Panc1 (cell line): Measurements from ENCODE around the gene ERC2.

Experiments used
- POLR2AphosphoS5 ChIP-seq: IDR thresholded peaks from 2 replicates; pipeline ENCODE4 v1.6.1; 2012; ENCODE audit warnings: mild to moderate bottlenecking, low read depth, low read length, moderate library complexity
- SIN3A ChIP-seq: IDR thresholded peaks from 2 replicates; pipeline ENCODE4 v1.6.1; 2012; ENCODE audit warnings: low read depth, mild to moderate bottlenecking, low read length, moderate library complexity, borderline replicate concordance; ENCODE audit not compliant: insufficient read depth
- TCF7L2 ChIP-seq: IDR thresholded peaks from 2 replicates; pipeline ENCODE4 v1.6.1; 2011; ENCODE audit warnings: mild to moderate bottlenecking, low read depth, low read length, inconsistent platforms
- TF ChIP-seq, protein P1 (sequence below), 2 experiments: IDR thresholded peaks; 2 replicates each; pipeline ENCODE4 v1.6.1; 2011 to 2012; ENCODE audit warnings: low read depth in 2 of 2, control low read depth in 1 of 2, low read length in 1 of 2, mild to moderate bottlenecking in 1 of 2, moderate library complexity in 1 of 2; ENCODE audit not compliant: insufficient read depth in 1 of 2
- TF ChIP-seq, protein P2 (sequence below): fragments of 450-650 bp; IDR thresholded peaks from 2 replicates; pipeline ENCODE4 v1.5.1; 2017; ENCODE audit warnings: mild to moderate bottlenecking

DNA sequence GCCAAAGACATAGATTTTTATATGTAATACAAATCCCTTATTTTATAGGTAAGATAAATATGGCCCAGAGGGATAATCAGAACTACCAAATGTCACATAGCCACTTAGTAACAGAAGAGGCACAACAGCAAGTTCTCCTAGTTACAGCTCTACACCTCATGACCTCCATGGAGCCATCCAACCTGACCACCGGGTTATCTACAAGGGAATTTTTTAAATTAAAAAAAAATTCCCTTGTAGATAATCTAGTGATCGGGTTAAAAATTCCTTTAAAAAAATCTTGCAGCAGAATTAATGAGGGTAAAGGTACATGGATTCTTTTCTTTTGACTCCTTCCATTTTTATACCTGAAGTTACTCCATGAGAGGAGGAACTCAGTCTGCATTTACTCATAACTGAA is 615.9 kb downstream of the ERC2 start:
- TF ChIP-seq POLR2AphosphoS5 (no peak), TCF7L2 (no peak), SIN3A (no peak)
- TF ChIP-seq, protein P1, sequence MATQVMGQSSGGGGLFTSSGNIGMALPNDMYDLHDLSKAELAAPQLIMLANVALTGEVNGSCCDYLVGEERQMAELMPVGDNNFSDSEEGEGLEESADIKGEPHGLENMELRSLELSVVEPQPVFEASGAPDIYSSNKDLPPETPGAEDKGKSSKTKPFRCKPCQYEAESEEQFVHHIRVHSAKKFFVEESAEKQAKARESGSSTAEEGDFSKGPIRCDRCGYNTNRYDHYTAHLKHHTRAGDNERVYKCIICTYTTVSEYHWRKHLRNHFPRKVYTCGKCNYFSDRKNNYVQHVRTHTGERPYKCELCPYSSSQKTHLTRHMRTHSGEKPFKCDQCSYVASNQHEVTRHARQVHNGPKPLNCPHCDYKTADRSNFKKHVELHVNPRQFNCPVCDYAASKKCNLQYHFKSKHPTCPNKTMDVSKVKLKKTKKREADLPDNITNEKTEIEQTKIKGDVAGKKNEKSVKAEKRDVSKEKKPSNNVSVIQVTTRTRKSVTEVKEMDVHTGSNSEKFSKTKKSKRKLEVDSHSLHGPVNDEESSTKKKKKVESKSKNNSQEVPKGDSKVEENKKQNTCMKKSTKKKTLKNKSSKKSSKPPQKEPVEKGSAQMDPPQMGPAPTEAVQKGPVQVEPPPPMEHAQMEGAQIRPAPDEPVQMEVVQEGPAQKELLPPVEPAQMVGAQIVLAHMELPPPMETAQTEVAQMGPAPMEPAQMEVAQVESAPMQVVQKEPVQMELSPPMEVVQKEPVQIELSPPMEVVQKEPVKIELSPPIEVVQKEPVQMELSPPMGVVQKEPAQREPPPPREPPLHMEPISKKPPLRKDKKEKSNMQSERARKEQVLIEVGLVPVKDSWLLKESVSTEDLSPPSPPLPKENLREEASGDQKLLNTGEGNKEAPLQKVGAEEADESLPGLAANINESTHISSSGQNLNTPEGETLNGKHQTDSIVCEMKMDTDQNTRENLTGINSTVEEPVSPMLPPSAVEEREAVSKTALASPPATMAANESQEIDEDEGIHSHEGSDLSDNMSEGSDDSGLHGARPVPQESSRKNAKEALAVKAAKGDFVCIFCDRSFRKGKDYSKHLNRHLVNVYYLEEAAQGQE (IDR thresholded peaks at IDR 0.05; ENCODE audit: insufficient read depth in 1 of 2, low read depth in 2 of 2, low read length in 1 of 2) = no peak
- TF ChIP-seq, protein P2, sequence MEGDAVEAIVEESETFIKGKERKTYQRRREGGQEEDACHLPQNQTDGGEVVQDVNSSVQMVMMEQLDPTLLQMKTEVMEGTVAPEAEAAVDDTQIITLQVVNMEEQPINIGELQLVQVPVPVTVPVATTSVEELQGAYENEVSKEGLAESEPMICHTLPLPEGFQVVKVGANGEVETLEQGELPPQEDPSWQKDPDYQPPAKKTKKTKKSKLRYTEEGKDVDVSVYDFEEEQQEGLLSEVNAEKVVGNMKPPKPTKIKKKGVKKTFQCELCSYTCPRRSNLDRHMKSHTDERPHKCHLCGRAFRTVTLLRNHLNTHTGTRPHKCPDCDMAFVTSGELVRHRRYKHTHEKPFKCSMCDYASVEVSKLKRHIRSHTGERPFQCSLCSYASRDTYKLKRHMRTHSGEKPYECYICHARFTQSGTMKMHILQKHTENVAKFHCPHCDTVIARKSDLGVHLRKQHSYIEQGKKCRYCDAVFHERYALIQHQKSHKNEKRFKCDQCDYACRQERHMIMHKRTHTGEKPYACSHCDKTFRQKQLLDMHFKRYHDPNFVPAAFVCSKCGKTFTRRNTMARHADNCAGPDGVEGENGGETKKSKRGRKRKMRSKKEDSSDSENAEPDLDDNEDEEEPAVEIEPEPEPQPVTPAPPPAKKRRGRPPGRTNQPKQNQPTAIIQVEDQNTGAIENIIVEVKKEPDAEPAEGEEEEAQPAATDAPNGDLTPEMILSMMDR = no peak
